LHCN-M2 (cell line): ENCODE data around the gene PHF5A. TPM values are rescaled to one million over a fixed set of nuclear protein-coding genes. Genes with fewer than 3 reads are reported as not detected.

Experiments
- DNase-seq: peaks from one replicate; pipeline ENCODE4 v3.0.0-alpha.2; 2012; ENCODE audit warnings: low read depth
- polyA plus RNA-seq: library from polyadenylated mRNA; unstranded; fragments of >200 nt; gene quantifications from one replicate; pipeline ENCODE4 v1.2.1, GENCODE V29; 2012; ENCODE audit warnings: missing spikeins
- total RNA-seq: library from RNA; depleted of rRNA; stranded (reverse); fragments of >200 nt; gene quantifications from 2 replicates; pipeline ENCODE4 v1.2.3, GENCODE V29; 2014; rRNA removed

The PHF5A gene, protein sequence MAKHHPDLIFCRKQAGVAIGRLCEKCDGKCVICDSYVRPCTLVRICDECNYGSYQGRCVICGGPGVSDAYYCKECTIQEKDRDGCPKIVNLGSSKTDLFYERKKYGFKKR
- total RNA-seq: 71.5 and 80.7 TPM in 2 replicates
- 51.6 TPM for polyA plus RNA-seq

DNA sequence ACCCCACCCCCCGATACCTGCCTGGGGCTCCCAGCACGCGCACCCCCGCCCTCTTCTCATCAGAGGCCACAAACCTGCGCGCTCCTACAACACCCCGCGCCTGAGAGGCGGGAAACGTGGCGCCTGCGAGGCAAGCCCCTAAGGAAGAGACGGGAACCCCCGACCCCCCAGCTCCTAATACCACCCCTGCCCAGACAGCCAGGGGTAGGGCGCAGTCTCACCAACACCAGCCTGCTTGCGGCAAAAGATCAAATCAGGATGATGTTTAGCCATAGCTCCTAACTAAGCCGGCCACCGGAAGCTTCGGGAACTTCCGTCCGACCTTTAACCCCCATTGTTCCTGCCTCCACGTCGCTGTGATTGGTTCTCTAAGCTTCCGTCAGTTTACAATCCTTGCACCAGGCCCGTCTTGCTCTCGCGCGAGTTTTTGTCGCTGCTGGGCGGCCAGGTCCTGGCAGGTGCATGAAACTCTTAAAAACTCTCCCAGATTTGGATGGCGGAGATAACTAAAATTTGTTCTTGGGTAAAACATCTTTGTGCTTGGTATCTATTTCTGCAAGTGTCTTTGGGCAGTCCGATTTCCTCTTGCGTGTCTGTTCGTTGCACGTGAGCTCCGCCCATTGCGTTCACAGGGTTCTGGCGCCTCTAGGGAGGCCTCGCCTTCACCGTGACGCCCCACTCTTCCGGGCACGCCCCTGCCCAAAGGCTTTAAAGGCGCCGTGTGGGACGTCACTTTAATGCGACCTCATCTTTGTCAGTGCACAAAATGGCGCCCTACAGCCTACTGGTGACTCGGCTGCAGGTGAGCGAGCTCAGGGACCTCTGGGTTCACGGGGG lies at the start of gene PHF5A, which contains the start of gene ACO2:
PHF5A (minus strand) TSS at position 312 of the 837 bp plus-strand sequence; CDS start at position 273, 39 bp downstream.
ACO2 (plus strand) TSS at position 737 of the 837 bp plus-strand sequence; CDS start at position 767, 30 bp downstream.
- peak; percentile 97 for DNase-seq

DNA sequence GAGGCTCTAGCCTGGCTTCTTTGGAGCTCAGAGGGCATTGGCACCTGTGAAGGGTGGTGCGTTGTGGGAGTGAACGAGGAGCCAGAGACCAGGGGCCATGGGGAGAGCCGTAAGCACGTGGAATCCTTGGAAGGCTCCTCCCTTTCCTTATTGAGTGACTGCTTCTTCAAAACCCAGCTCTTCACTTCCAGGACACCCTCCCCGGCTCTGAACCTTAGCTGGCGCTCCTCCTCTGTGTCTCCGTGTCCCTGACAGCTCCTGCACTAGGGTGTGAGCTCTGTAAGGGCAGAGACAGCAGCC lies 49.5 kb upstream of the PHF5A start:
- DNase-seq: no peak

DNA sequence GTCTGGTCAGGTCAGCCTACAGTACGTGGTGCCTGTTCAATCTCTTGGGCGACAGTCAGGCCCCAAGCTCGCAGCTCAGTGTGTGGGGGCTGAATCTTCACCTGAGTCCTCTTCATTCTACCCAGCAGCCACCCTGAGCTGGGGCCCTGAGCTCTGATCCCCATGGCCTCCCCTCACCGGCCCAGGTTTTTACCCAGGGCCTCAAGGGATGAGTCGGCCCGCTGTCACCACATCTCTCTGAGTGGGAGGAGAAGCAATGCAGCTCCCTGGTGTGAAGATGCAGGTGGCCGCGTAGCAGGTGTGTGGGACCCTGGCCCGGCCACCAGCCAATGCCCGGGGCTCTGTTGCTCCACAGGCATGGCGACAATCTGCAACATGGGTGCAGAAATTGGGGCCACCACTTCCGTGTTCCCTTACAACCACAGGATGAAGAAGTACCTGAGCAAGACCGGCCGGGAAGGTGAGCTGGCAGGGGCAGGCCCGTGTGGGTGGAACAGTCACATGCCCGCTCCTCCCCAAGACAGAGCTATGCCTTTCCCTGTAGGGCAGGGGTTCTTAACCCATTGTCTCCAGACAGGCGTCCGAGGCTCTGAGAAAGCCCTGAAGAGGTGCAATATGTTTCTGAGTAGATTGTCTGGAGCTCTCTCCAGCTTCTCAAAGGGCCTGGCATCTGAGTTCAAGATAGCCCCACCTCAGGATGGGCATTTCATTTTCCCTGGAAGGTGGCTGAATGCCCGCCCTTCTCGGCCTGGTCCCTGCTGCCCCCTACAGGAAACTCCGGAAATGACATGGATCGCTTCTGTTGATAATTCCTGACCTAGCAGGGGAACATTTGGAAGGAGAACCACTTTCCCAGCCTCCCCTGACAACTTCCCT lies 48.9 kb upstream of the PHF5A start:
- peak; percentile 55 for DNase-seq

DNA sequence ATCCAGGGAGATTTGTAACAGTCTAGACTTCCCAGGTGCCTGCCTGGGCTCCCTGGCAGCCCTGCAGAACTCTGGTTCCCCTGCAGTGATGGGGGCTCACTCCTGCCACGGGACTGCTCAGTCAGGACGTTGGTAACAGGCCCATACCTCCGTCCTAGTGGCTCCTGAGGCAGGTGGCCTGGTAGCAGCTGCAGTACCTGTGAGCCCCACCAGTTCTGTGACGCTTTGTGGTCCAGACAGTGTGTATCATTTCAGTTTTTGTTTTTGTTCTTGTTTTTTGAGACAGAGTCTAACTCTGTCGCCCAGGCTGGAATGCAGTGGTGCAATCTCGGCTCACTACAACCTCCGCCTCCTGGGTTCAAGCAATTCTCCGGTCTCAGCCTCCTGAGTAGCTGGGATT lies 48.0 kb upstream of the PHF5A start:
- no peak for DNase-seq

DNA sequence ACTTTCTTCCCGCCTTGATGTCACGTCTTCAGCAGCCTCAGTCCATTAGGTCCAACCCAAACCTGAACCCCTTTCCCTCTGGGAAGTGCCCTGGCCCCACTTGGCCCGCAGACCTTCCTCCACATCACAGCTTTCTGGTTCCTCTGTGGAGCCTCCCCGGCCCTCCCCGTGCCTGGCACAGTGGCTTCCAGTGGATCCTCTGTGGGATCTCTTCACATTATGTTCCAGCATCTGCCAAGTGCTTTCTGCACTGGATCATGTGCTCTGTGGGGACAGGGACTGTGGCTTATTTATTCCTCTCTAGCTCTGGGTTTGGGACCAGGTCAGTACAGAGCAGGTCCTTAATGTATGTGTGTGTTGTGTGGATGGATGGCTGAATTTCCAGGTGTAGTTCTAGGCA lies 44.9 kb upstream of the PHF5A start:
- DNase-seq: no peak

DNA sequence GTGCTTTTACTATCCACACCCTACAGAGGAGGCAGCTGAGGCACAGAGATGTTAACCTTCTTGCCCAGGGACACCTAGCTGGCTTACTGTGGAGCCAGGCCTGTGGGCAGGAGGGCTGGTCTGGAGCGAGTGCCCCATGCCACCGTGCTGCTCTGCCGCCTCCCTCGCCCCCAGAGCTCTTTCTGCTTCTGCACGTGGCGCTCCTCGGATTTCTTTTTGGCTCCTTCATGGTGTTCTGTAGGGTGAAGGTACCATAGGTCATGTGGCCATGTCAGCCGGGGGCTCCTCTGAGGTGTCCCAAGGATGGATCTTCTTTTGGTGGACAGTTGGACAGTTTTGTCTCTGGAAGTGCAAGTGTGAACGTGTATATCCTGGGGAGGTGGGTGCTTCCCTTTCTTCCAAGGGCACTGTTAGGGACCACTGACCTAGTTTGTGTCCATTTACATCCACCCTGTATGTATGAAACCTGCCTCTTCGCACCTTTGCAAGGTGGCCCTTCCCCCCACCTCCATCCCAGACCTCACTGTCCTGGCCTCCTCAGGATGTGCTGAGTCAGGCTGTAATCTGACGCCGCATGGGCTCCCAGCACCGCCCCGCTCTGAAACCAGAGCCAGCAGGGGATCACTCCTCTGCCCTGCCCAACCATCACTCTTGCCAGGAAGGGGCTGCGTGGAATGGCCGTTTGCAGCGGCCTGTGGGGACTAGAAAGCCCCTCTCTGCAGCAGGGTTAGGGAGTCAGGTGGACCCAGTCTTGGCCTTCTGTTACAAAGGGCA lies 44.1 kb upstream of the PHF5A start:
- peak; percentile 60 for DNase-seq

DNA sequence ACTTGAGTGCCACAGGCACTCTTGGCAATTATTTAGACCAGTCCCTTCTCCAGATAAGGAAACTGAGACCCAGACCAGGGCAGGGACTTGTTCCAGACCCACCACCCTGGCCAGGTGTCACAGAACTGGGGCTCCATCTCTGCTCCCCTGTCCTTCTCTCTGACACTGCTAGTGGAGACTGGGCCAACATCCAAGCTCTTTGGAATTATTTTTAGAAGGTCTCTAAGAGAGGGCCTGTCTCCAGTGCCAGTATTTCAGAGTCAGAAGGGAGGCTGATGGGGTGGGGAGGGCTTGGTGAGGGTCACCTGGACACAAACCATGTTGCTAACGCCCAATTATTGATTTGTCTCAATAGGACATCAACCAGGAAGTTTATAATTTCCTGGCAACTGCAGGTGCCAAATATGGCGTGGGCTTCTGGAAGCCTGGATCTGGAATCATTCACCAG lies 43.1 kb upstream of the PHF5A start:
- DNase-seq: no peak

DNA sequence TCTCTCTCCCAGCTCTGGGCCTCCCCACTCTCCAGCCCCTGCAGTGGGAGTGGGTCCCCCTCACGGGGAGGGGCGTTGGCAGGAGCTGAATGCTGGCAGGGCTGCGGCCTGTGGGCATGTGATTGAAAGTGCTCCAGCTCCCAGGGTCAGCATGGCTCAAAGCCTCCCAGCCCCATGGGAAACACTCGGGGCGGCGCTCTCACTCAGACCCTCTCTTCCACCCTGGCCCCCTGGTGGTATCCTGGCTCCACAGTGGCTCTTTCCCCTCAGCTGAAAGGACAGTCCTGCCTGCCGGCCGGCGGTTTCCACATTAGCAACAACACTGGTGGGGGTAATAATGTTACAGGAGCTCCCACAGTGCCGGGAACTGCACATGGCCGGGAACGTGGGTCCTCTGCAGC lies 40.3 kb upstream of the PHF5A start:
- no peak for DNase-seq

DNA sequence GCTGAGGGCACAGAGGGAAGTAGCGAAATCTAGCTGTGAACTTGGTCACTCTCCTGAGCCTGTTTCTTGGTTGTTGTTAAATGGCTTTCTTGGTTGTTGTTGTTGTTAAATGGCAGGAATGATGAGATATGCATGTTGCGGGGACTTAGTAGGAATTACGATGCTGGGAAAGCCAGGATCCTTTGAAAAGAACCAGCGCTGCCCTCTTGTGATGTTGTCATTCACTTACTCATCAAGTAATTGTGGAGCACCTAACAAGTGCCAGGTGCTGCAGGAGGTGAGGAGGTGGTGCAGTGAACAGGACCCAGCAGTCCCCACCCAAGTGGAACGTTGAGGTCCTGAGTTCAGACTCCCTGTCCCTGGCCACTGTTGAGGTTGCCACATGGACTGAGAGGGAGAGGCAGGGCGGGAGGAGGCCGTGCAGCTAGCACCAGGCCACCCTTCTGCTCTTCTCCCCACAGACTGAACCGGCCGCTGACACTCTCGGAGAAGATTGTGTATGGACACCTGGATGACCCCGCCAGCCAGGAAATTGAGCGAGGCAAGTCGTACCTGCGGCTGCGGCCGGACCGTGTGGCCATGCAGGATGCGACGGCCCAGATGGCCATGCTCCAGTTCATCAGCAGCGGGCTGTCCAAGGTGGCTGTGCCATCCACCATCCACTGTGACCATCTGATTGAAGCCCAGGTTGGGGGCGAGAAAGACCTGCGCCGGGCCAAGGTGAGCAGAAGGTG lies 39.0 kb upstream of the PHF5A start:
- no peak for DNase-seq

DNA sequence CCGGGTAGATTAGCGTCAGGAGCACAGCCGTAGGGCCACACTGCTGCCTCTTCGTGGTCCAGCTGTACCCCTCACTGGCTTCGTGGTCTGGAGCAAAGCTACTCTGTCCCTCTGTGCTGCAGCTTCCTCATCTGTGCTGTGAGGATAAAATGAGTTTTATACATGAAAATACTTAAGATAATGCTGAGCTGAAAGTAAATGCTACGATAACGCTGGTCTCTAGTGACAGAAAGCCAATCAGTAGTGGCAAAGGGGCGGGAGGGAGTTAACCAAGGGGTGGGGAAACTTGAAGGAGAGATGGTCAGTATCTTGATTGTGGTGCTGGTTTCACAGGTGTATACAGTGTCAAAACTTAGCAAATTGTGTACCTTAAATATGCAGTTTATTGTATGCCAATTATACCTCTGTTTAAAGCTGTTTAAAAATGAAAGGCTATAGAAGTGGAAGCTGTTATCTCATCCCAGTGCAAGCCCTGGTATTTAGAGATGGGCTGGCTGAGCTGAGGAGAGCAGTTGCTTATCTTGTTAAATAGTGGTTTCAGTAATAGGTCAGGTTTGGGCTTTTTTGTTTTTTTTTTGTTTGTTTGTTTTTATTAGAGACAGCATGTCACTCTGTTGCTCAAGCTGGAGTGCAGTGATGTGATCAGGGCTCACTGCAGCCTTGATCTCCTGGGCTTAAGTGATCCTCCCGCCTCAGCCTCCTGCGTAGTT lies 37.2 kb upstream of the PHF5A start:
- DNase-seq: no peak

DNA sequence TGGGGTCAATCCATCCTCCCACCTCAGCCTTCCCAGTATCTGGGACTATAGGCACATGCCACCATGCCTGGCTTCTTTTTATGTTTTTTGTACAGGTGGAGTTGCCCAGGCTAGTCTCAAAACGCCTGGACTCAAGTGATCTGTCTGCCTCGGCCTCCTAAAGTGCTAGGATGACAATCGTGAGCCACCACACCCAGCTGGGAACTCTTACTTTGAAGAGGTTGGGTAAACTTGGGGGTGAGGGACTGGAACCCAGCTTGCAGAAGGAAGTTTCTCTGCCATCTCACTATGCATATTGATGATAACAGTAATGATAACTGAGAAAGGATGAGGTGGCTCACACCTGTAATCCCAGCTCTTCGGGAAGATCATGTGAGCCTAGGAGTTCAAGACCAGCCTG lies 36.3 kb upstream of the PHF5A start:
- no peak for DNase-seq

DNA sequence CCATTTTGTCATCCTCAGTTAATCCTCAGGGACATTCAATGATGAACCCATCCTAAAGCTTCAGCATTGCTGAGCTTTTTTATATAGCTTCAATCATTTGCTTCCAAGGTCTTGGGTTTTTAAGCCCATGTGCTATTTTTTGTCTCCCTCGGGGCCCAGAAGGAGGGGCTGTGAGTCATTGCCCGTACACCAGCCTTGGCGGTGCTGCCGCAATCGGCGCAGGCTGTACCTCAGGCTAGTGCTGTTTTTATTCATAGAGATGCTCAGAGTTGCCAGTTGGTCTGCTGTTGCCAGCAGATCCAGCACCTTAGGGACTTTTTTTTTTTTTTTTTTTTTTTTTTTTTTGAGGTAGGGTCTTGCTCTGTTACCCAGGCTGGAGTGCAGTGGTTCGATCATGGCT lies 35.9 kb upstream of the PHF5A start:
- peak; percentile 86 for DNase-seq

DNA sequence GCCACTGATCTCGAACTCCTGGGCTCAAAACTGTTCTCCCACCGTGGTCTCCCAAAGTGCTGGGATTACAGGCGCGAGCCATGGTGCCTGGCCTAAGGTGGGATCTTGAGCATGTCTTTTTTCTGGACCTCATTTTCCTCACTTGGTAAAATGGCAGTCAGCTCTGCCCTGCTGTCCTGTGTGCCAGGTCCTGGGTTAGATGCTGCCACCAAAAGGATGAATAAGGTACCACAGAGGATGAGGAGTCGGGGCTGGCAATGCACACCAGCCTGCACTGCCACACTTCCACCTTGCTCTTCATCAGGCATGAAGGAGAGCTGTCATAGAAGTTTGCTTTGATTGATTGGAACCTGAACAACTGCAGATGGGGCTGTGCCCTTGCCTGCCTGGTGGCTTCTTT lies 32.7 kb upstream of the PHF5A start:
- peak; percentile 21 for DNase-seq

DNA sequence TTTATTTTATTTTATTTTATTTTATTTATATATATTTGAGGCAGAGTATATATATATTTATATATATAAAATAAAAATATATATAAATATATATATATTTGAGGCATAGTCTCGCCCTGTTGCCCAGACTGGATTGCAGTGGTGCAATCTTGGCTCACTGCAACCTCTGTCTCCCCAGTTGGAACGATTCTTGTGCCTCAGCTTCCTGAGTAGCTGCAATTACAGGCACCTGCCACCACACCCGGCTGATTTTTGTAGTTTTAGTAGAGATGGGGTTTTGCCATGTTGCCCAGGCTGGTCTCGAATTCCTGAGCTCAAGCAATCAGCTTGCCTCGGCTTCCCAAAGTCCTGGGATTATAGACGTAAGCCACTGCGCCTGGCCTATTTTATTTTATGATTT lies 31.8 kb upstream of the PHF5A start:
- no peak for DNase-seq

DNA sequence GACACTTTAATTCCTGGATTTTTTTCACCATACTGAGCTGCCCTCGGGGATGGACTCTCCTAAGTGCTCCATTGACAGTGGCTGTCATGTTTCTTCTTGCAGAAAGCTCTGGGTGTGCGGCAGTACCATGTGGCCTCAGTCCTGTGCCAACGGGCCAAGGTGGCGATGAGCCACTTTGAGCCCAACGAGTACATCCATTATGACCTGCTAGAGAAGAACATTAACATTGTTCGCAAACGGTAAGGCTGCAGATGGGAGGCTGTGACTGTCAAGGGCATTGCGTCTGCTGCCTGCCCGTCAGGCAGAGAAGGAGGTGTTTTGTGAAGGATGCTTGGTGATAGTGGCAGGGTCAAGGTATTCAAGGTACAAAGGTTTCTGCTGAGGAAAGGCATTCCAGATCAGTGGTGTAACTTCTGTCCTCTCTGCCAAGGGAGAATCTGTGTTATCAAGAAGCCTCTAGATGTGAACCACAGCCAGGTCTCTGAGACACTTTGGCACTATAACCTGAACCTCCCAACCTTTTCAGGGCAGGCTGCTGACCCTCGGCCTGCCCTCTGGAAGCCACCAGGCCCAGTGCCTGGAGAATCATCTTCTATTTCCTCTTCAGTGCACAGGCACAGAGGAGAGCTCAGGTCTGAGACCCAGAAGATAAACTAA lies 31.3 kb upstream of the PHF5A start:
- DNase-seq: no peak

DNA sequence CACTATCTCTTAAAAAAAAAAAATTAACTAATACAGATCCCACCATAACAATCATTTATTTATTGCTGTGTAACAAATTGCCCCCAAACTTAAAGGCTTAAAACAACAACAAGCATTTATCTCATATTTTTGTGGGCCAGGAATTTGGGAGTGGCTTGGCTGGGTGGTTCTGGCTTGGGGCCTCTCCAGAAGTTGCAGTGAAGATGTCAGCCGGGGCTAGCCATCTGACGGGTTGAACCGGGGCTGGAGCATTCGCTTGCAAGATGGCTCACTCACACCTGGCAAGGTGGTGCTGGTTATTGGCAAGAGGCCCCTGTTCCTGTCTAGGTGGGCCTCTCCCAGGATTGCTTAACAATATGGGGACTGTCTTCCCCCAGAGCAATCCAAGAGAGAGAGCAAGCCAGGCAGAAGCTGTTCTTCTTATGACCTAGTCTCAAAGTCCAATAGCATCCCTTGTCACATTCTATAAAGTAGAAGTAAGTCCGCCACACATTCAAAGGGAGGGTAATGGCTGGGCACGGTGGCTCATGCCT lies 29.9 kb upstream of the PHF5A start:
- no peak for DNase-seq

DNA sequence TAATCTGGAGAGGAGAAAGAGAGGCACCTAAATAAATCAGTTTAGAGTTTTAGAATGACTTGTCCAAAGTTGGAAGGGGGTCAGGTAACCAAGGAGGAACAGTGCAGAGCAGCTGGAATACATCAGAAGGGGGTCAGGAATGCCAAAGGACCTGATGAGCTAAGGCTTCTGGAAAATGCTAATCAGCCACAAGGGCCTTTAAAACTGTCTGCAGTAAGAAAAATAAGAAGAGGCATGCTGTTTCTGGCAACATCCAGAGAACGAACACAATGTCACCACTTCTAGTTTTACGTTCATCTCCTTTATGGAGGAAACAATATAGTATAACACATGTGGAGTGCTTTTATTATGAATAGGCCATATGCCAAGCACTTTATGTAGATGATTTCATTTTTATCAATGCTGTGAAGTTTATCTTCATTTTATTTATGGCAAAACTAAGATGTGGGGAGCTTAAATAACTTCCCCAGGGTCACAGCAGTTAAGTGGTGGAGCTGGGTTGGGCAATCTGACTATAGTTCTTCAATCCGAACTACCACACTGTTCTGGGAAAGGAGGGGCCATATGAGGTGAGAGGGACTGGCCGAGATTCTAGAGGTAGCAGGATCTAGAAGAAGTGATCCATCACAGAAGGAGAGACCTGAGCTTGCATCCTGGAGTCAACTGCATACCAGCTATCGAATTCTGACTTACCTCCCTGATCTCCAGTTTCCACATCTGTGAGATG lies 23.0 kb upstream of the PHF5A start:
- DNase-seq: no peak

DNA sequence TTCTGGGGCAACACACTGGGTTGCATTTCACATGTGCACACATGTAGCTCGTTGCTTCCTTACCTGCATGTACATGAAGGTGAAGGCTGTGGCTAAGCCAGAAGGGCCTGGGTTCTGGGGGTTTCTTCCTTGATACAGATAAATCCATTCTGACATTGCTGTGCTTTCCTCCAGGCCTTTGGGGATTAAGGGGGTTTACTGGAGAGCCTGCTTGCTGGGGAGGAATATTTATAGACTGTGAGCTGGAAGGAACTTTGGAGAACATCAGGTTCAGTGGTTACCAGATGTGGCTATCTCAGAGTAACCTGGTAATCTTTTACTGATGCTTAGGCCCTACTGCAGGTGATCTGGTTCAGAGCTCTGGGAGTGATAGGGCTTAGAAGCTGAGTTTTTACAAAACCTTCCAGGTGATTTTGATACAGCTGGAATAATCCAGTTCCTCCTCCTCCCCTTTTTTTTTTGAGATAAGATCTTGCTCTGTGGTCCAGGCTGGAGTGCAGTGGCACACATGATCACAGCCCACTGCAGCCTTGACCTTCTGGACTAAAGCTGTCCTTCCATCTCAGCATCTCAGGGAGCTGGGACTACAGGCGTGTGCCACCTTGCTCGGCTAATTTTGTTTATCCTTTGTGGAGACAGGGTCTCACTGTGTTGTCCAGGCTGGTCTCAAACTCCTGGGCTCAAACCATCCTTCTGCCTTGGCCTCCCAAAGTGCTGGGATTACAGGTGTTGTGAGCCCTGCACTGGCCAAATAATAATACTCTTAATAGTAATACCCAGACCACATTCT lies 20.3 kb upstream of the PHF5A start:
- no peak for DNase-seq
